NCI-H82 (cell line): ENCODE measurements around the gene DOK5.

Experiments
- DNase-seq: peaks from one replicate; lab custom pipeline; 2025; lab: John Stamatoyannopoulos, UW

Gene DOK5

GRCh38 chr20:54515793-54516628, 40.6 kb downstream of the DOK5 start:
- DNase-seq = no peak

- no peak for DNase-seq
Observed at GRCh38 chr20:54517241-54517975, 42.0 kb downstream of the DOK5 start.

- no peak for DNase-seq
Observed at GRCh38 chr20:54524849-54525248, 49.5 kb downstream of the DOK5 start.

GRCh38 chr20:54525916-54526590, 50.7 kb downstream of the DOK5 start:
- DNase-seq = no peak

- DNase-seq = no peak
Observed at GRCh38 chr20:54526801-54527200, 51.4 kb downstream of the DOK5 start.

GRCh38 chr20:54532573-54532972, 57.2 kb downstream of the DOK5 start:
- DNase-seq = no peak

GRCh38 chr20:54534101-54534500, 58.7 kb downstream of the DOK5 start:
- DNase-seq = no peak

GRCh38 chr20:54535033-54535432, 59.6 kb downstream of the DOK5 start:
- DNase-seq = no peak

GRCh38 chr20:54535746-54536145, 60.4 kb downstream of the DOK5 start:
- DNase-seq = no peak

- DNase-seq = no peak
Observed at GRCh38 chr20:54539521-54540046, 64.2 kb downstream of the DOK5 start.

GRCh38 chr20:54543369-54543768, 68.0 kb downstream of the DOK5 start:
- no peak for DNase-seq

GRCh38 chr20:54545676-54546358, 70.4 kb downstream of the DOK5 start:
- DNase-seq = no peak

- no peak for DNase-seq
Observed at GRCh38 chr20:54548849-54549248, 73.5 kb downstream of the DOK5 start.

- no peak for DNase-seq
Observed at GRCh38 chr20:54549658-54550326, 74.4 kb downstream of the DOK5 start.

- no peak for DNase-seq
Observed at GRCh38 chr20:54550776-54551396, 75.5 kb downstream of the DOK5 start.

GRCh38 chr20:54554006-54554405, 78.6 kb downstream of the DOK5 start:
- no peak for DNase-seq

- DNase-seq = no peak
Observed at GRCh38 chr20:54555150-54555549, 79.8 kb downstream of the DOK5 start.

GRCh38 chr20:54556406-54556805, 81.0 kb downstream of the DOK5 start:
- DNase-seq = no peak

- no peak for DNase-seq
Observed at GRCh38 chr20:54557806-54558590, 82.6 kb downstream of the DOK5 start.

- DNase-seq = no peak
Observed at GRCh38 chr20:54559890-54560289, 84.5 kb downstream of the DOK5 start.
